Endothelial cell of hepatic sinusoid (primary cell): Measurements from ENCODE around the gene NADK.

Experiments used
- in situ Hi-C: cut with HindIII; loops from 2 replicates; pipeline ENCODE4 v1.10.0; 2017; ENCODE audit warnings: low sequenced_read_pairs

Gene NADK

DNA sequence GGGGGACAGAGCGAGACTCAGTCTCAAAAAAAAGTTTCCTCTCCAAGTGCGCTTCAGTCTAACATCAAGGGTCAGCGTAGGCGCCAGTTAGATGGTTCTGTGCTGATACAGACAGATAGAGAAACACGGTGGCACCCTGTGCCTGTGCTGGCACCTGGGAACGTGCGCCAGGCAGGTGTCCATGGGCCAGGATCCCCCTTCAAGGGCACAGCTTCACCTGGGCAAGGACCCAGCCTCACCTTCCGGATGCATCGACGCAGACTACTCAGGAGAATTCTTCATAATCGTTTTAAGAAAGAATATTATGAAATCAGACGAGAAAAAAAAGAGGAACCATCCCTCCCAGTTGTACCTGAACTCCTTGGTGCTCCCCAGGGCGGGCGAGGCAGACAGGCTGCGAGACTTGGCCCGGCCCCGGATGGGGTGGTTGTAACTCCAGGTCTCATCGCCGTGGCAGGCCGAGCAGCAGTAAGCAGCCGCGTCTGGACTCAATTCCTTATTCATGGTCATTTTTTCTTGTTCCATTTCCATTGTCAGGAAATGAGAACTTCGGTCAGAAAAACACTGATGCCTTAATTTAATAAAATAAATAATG, 13.3 kb downstream of the NADK start:
- in situ Hi-C loops = no loop called here

GRCh38 chr1:1763657-1764621, 14.3 kb downstream of the NADK start:
- in situ Hi-C loops = no loop called here

GRCh38 chr1:1761504-1762376, 16.5 kb downstream of the NADK start:
- in situ Hi-C loops = no loop called here

DNA sequence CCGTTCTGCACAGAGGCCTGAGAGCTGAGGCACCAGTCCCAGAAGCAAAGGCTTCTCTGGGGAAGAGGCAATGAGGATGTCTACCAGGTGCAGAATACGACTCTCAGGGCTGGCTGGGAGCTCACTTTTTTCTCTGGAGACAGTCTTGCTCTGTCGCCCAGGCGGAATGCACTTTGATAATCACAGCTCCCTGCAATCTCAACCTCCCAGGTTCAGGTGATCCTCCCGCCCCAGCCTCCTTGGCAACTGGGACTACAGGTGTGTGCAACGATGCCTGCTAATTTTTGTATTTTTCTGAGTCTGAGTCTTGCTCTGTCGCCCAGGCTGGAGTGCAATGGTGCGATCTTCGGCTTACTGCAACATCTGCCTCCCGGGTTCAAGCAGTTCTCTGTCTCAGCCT, 17.6 kb downstream of the NADK start:
- in situ Hi-C loops = no loop called here

DNA sequence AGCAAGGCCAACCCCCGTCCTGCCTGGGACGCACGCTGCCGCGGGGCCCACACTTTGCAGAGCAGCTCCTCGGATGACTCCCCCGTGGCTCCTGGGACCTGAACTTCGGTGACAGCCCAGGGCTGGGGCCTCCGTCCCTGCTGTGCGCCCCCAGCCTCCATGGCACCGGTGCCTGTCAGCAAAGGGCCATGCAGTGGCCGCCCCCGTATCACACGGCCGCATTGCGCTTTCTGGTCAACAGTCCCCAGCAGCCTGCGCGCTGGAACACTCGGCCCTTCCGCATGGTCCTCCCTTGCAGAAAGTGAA, 18.0 kb downstream of the NADK start:
- in situ Hi-C loops = no loop called here

DNA sequence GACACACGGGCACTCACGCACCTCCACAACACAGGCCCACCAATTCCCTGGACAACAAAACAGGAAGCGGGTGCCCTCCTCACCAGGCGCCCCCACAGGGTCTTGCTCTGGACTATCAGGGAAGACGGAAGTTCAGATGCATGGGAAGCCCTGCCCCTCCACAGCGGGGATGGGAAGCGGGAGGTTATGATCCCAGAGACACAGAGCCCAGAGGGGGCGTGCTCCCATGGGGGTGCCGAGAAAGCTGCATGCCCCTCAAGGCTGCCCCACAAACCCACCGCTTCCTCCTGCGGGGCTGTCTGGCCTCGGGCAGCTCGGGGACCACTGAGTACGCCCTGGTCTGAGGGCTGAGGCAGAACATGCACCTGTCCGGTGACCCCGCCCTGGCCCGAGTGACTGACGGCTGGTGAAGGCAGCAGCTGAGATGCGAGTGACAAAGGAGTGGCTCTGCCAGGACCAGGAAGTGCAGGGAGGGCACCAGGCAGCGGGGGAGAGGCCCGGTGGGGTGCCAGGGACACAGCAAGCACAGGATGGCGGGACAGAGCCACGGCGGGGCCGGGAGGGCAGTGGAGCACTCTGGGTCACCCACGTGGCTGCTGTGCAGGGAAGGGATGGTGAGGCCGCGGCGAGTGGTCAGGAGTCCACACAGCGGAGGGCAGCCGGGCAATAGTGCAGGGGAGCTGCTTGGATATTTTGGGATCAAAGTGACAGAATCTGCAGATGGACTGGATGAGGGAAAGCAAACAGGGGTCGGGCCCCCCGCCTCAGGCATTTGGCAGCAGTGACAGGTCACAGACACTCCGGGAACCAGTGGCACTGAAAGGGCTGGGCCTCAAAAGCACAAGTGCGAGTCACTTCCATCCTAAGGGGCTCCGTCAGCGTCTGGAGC, 18.6 kb downstream of the NADK start:
- in situ Hi-C loops = loop anchor here (5.0 kb wide), 2 partner anchors 63 to 128 kb away; no protein-coding TSS in a partner anchor

GRCh38 chr1:1758692-1759455, 19.4 kb downstream of the NADK start:
- in situ Hi-C loops = loop anchor here (5.0 kb wide), 2 partner anchors 63 to 128 kb away; no protein-coding TSS in a partner anchor

DNA sequence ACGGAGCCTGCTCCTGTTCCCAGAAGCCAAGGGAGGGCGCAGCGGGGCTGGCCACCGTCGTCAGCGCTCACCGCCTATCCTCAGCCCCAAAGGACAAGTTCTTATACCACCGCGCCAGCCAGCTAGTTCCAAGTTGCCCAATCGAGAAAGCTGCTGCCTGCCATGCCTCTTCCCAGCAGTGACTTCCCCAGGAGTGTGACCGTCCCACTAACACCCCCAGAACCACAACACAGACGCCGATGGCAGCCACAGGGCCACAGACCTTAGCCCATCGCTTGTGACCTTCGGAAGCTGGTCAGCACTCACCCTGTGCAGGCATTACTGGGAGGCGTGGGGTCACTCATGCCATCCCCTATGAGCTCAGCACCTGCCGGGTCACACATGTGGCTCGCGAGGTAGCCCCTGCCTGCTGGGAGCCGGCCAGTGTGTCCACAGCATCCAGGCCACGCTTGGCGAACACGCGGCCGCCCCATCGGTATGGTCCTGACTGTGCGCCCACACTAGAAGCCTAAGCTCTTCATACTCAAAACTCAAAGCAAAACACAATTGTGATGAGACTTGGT, 20.1 kb downstream of the NADK start:
- in situ Hi-C loops = loop anchor here (5.0 kb wide), 2 partner anchors 64 to 129 kb away; no protein-coding TSS in a partner anchor

DNA sequence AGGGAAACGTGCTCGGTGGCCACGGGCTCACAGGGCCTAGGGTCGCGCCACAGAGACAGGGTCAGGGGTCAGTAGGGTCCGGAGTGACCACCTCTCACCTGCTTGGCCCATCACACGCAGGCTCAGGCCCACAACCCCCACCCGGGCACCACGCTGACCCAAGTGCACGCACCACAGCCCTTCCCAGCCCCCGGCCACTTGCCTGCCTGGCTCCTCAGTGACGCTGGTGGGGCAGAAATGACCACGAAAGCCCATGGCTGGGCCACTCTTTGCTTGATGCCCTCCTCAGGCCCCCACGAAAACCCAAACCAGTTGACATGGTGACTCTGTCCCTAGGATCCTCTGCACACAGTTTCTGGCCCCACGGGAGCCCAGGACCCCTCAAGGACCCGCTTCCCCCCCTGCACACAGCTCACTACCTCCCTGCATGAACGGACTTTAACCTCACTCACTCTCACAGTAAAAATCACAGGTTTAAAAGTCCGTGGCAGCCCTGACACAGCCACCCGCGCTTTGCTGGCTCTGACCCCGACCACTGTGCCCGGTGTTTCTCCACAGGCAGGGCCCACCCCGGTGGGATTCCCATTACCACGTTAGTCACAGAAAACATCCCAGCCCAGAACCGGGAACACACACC, 20.7 kb downstream of the NADK start:
- in situ Hi-C loops = loop anchor here (5.0 kb wide), 2 partner anchors 65 to 130 kb away; no protein-coding TSS in a partner anchor

- in situ Hi-C loops = loop anchor here (5.0 kb wide), 2 partner anchors 65 to 130 kb away; no protein-coding TSS in a partner anchor
Observed at GRCh38 chr1:1756661-1757421, 21.4 kb downstream of the NADK start.

DNA sequence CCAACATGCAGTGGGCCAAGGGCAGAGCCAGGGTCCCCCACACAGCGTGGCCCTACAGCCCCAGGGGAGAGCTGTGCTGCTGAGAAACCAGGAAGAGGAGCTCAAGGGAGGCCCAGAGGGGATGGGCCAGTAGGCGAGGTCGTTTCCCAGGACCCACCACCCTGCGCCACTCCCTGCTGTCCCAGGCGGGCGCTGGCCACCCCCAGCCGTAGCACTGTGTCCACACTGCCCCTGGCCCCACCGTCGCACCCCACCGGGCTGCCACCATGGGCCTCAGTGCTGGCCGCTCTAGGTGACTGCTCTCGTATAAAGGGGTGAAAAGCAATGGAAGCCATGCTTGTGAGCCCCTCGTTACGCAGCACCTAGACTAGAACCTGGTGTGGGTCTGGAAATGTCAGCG, 22.4 kb downstream of the NADK start:
- in situ Hi-C loops = loop anchor here (5.0 kb wide), 2 partner anchors 66 to 131 kb away; no protein-coding TSS in a partner anchor

- in situ Hi-C loops = loop anchor here (5.0 kb wide), 2 partner anchors 67 to 132 kb away; no protein-coding TSS in a partner anchor
Observed at GRCh38 chr1:1755426-1755825, 22.8 kb downstream of the NADK start.

DNA sequence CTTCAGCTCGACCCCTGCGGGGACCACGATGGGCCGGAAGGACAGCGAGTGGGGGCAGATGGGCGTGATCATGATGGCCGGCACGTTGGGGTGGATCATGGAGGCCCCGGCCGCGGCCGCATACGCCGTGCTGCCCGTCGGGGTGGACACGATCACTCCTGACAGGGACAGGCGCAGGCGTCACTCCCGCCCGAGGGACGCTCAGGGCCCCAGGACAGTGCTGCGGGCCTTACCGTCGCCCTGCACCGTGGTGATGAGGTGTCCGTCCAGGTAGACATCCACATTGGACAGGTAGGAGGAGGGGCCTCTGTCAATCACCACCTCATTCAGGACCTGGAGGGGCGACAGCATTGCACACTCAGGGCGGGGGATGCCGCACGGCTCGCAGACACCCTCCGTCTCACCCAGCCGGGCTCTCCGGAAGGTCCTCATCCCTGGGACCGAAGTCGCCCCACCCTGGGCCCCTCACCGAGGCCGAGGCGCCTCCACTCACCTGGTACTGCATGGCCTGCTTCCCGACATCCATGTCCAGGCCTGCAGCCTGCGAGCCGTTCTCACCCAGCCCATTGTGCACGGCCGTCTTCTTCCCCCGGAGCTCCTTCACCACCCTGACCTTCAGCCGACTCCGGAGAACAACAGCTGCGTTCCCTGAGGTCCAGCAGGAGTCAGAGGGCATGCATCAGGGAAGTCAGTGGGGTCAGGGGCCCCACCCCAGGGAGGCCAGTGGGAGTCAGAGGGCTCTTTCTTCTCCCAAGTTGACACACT, 24.0 kb downstream of the NADK start:
- in situ Hi-C loops = no loop called here

DNA sequence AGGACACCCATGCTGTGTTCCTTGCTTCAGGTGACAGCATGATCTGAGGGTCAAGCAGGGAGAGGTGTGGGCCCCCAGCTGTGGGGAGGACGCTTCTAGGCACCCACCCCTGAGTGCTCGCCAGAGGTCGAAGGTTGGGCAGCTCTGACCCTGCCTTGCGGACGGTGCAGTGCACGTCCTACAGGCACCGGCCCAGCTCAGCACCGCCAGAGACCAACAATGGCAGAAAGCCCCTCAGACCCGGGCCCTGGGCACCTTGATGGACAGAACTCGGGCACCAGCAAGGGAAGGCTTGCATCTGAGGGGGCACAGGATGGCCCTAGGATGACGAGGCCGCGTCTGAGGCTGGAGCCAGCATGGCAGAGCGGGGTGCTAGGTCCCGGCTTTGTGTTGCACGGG, 24.7 kb downstream of the NADK start:
- in situ Hi-C loops = no loop called here

DNA sequence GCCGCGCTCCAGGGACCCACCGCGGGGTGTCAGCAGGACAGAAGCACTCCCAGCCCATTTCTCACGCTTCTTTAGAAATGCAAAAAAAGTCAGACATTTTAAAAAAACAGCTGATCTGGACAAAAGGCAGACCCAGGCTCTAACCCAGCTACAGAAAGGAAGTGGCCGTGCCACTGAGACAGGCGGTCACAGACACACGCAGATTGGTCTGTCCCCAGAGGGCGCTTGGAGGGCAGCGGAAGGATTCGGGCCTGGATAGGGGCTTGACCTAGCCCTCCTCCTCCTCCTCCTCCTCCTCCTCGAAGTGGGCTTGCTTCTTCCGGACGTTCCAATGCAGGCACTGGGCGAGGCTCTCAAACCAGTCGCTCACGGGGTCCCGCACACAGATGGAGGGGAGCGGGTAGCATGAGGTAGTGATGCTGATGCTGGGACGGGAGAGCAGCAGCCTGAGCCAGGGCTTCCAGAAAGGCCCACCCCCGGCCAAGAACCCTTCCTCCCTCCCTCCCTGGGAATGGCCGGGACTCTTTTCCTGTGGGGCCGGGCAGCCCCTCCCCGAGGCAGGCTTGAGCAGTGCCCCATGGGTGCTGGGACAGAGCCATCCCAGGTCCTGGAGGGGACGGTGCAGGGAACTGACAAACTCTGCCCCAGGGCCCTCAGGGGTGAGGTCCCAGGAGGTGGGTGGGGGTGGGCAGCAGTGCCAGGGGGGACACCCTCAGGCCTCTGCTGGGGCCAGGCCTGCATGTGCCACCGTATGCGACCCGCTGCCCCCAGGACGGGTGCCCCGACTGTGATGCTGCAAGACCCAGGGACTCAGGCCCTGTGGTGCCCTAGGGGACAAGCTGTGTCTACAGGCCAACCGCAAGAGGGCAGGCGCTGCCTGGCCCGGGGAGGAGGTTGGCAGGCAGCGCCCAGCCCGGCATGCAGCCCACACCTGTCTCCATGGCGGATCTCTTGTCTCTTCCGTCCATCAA, 25.3 kb downstream of the NADK start:
- in situ Hi-C loops = no loop called here

GRCh38 chr1:1752190-1752589, 26.1 kb downstream of the NADK start:
- in situ Hi-C loops = no loop called here
